HG03558 (cell line): ENCODE results near the gene LPCAT2.

Experiments
- ATAC-seq: cut with Tn5 transposase; IDR thresholded peaks from one replicate; pipeline ENCODE4 v1.9.1; 2021; ENCODE audit warnings: moderate number of reproducible peaks; ENCODE audit not compliant: unreplicated experiment; ENCODE audit errors: extremely low read depth

LPCAT2 gene, protein sequence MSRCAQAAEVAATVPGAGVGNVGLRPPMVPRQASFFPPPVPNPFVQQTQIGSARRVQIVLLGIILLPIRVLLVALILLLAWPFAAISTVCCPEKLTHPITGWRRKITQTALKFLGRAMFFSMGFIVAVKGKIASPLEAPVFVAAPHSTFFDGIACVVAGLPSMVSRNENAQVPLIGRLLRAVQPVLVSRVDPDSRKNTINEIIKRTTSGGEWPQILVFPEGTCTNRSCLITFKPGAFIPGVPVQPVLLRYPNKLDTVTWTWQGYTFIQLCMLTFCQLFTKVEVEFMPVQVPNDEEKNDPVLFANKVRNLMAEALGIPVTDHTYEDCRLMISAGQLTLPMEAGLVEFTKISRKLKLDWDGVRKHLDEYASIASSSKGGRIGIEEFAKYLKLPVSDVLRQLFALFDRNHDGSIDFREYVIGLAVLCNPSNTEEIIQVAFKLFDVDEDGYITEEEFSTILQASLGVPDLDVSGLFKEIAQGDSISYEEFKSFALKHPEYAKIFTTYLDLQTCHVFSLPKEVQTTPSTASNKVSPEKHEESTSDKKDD

GRCh38 chr16:55508941-55509931 is at the start of gene LPCAT2:
TSS of gene LPCAT2 (plus strand) at chr16:55509072. CDS start at chr16:55509182, 110 bp downstream.
- no peak for ATAC-seq

GRCh38 chr16:55462241-55462640 is 46.6 kb upstream of the LPCAT2 start:
- no peak for ATAC-seq

GRCh38 chr16:55464375-55464774 is 44.5 kb upstream of the LPCAT2 start:
- ATAC-seq, result no peak

DNA sequence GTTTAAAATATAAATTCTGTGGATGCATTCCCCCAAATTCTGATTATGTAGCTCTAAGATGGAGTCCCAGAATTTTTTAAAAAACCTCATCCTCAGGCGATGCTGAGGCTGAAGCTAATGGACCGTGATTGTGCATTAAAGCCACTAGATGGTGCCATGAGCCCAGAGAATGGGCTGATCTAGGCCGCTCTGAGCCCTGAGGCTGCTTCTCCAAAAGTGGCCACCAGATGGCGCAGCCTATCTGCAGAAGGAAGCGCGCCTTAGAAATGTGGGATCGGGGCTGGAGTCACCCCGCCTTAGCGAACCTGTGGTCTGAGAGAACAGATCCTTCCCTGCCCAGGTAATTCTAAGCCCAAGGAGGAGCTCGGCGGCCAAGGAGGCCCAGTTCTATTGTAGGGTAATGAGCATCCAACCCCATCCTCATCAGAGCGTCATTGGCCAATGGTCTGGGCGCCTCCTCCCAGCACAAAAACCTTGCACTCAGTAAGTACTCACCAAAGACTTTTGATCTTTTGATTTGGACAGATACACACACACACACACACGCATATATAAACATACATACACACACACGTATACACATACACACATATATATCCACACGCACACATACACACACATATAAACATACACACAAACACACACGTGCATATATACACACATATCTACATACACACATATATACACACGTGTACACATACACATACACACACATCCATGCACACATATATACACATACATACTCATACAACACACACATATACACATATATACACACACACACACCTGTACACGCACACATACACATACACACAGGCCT is 43.6 kb upstream of the LPCAT2 start:
- peak; percentile 74 for ATAC-seq

GRCh38 chr16:55466209-55466608 is 42.7 kb upstream of the LPCAT2 start:
- no peak for ATAC-seq

GRCh38 chr16:55467898-55468297 is 41.0 kb upstream of the LPCAT2 start:
- no peak for ATAC-seq

GRCh38 chr16:55468352-55468990 is 40.4 kb upstream of the LPCAT2 start:
- no peak for ATAC-seq

DNA sequence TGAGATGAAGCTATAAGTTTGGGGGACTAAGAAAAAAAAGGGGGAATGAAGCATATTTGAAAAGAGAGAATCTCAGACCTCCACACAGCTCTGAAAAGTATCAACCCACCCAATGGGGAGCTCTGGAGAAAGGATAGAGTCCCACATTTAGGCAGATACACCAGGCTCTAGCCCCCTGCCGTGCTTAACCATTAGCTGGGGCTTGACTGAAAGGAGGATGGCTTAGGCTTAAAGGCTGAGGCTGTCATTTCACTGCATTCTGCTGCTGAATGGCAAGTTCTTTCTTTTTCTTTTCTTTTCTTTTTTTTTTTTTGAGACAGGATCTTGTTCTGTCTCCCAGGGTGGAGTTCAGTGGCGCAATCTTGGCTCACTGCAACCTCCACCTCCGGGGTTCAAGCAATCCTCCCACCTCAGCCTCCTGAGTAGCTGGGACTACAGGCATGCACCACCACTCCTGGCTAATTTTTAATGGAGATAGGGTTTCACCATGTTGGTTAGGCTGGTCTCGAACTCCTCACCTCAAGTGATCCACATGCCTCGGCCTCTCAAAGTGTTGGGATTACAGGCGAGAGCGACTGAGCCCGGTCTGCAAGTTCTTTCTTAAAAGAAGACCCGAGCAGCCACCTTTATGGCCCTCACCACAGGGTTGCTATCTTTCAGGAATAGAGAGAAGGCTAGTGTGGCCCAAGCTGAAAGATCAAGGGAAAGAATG is 38.9 kb upstream of the LPCAT2 start:
- ATAC-seq, result no peak

GRCh38 chr16:55470533-55471371 is 38.1 kb upstream of the LPCAT2 start:
- ATAC-seq, result no peak

DNA sequence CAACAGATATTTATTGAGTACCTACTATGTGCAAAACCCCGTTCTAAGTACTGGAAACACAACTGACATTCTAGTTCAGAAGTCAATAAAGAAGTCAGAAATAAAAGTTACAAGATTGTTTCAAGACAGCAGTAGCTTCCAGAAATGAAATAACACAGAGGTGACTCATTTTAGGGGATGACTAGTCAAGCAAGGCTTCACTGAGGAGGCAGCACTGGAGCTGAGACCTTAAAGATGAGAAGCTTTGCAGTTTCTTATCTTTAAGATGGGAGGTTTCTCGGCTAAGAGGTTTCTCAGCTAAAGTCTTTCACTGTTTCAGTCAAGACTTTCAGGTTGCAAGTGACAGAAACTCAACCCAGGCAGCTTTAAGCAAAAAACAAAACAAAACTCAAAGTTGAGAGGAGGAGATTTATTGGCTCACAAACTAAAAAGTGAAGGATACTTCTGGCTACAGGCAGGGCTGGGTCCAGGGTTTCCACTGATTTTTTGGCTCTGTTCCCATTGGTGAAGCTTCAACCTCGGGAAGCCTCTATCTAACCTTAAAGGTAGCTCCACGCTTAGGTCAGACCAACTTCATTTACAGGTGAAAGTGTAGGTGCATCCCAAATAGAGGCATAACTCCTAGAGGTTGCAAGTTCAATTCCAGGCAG is 37.3 kb upstream of the LPCAT2 start:
- ATAC-seq, result no peak

DNA sequence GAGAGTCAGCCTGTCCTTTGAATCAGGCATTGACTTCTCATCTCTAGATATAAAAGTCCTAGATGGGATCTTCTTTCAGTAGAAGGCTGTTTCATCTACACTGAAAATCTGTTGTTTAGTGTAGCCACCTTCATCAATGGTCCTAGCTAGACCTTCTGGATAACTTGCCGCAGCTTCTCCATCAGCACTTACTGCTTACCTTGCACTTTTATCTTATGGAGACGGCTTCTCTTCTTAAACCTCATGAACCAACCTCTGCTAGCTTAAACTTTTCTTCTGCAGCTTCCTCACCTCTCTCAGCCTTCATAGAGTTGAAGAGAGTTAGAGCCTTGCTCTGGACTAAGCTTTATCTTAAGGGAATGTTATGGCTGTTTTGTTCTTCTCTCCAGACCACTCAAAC is 35.3 kb upstream of the LPCAT2 start:
- ATAC-seq, result no peak

GRCh38 chr16:55474821-55475220 is 34.1 kb upstream of the LPCAT2 start:
- ATAC-seq, result no peak

- no peak for ATAC-seq
These were observed 33.0 kb upstream of the LPCAT2 start for GRCh38 chr16:55475919-55476318.

DNA sequence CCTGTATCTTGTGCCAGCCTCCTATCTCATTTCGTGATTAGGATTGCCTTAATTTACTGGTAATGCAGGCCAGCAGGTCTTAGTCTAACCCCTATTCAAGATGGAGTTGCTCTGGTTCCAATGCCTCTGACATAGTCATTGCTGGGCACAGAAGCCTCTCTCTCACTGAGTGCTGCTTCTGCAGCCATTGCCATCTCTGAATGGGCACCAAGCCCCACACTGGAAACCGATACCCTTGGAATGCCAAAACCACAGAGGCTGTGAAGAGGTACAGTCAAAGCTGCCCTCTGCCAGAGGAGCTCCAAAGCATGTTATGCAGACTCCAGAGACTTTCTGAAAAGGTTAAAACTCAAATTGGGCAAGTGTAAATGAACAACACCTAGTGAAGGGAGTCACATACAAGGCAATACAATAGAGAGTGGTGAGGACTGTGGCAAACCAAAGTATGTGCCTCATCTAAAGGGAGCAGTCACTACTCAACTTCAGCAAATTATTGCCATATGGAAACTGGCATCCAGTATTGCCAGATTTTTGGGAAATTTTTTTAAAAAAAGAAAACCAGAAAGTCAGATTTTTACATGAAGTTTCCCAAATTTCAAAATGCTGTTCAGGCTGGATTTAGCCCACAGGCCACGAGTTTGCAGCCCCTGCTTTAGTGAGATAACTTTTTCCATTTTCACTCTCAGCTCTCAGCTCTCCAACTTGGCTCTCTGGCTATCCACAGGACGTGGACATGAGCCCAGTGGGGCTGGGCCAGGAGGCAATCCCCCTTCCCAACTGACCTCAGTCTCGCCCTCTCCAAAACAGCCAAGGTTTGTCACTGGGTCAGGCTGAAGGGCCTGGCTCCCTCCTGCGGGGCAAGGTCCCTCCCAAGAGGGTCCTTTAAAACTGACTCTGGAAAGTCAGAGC is 32.0 kb upstream of the LPCAT2 start:
- no peak for ATAC-seq

DNA sequence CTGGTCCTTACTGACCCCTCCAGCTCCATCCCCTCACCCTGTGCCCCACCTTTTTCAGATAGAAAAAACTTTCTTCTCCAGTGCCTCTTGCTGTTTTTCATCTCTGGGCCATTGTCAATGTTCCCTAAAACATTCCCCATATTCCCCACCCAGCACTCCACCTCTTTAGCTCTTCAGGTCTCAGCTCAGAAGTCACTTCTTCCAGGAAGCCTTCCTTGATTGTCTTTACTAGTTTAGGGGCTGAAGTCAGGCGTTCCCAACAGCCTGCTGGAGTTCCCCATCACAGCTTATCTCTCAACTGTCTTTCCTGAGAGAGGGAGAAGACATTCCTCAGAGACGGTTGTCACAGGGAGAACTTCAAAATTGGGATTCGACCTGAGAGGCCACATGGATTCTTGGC is 31.1 kb upstream of the LPCAT2 start:
- no peak for ATAC-seq

- no peak for ATAC-seq
These were observed 29.9 kb upstream of the LPCAT2 start, which contains the start of gene MMP2 for GRCh38 chr16:55478827-55479429. TSS of gene MMP2 (plus strand) at chr16:55479198. CDS start at chr16:55479480, 282 bp downstream.
